GM23338 (cell line): ENCODE measurements around the gene SPRING1. TPM values are rescaled to one million over a fixed set of nuclear protein-coding genes. Genes with fewer than 3 reads are reported as not detected.

Experiments
- ATAC-seq: fragments of 200-7000 bp; cut with Tn5 transposase; 3 replicates; pipeline ENCODE4 v1.9.1; 2020
- DNase-seq: peaks from one replicate; pipeline ENCODE4 v3.0.0-alpha.2; 2015; ENCODE audit warnings: low spot score
- H2AFZ ChIP-seq: fragments of 200-600 bp; sonication (generic); 2 replicates; pipeline ENCODE4 v1.8.0; 2016; ENCODE audit warnings: antibody characterized with exemption, mild to moderate bottlenecking, moderate library complexity
- H3F3A ChIP-seq: fragments of 200-600 bp; sonication (generic); replicated peaks from 2 replicates; pipeline ENCODE4 v1.8.0; 2017; ENCODE audit warnings: antibody characterized with exemption, mixed run types, low read depth
- H3K27ac ChIP-seq: fragments of 200-600 bp; sonication (generic); 2 replicates; pipeline ENCODE4 v1.6.1; 2016; ENCODE audit warnings: low read depth
- H3K27me3 ChIP-seq: fragments of 200-600 bp; sonication (generic); 2 replicates; pipeline ENCODE4 v1.8.0; 2016; ENCODE audit warnings: mild to moderate bottlenecking, mixed run types, moderate library complexity; ENCODE audit not compliant: insufficient read depth
- H3K36me3 ChIP-seq: fragments of 200-600 bp; sonication (generic); 2 replicates; pipeline ENCODE4 v1.8.0; 2016; ENCODE audit warnings: mild to moderate bottlenecking; ENCODE audit not compliant: insufficient read depth
- H3K4me1 ChIP-seq: fragments of 200-600 bp; sonication (generic); 2 replicates; pipeline ENCODE4 v1.8.0; 2016; ENCODE audit warnings: mild to moderate bottlenecking, moderate library complexity; ENCODE audit not compliant: insufficient read depth
- H3K4me2 ChIP-seq: fragments of 200-600 bp; sonication (generic); 2 replicates; pipeline ENCODE4 v1.7.1; 2017; ENCODE audit warnings: mixed run types
- H3K4me3 ChIP-seq: fragments of 200-600 bp; sonication (generic); 2 replicates; pipeline ENCODE4 v1.6.1; 2016; ENCODE audit warnings: mixed run types
- H3K79me2 ChIP-seq: fragments of 200-600 bp; sonication (generic); replicated peaks from 2 replicates; pipeline ENCODE4 v1.8.0; 2017; ENCODE audit warnings: mild to moderate bottlenecking; ENCODE audit not compliant: insufficient read depth
- H3K9me2 ChIP-seq: fragments of 200-600 bp; sonication (generic); 2 replicates; pipeline ENCODE4 v1.8.0; 2017; ENCODE audit not compliant: insufficient read depth
- H4K20me1 ChIP-seq: fragments of 200-600 bp; sonication (generic); replicated peaks from 2 replicates; pipeline ENCODE4 v1.8.0; 2017; ENCODE audit warnings: mild to moderate bottlenecking; ENCODE audit not compliant: insufficient read depth
- H3K27ac Mint-ChIP-seq: 2 replicates; pipeline ENCODE4 v1.8.0; 2020; ENCODE audit warnings: inconsistent platforms, mild to moderate bottlenecking, moderate library complexity, mixed read lengths
- H3K27me3 Mint-ChIP-seq: 3 replicates; pipeline ENCODE4 v1.8.0; 2022; ENCODE audit warnings: low read depth, mild to moderate bottlenecking, moderate library complexity, mixed read lengths, inconsistent platforms; ENCODE audit not compliant: insufficient read depth, poor library complexity
- H3K36me3 Mint-ChIP-seq: 3 replicates; pipeline ENCODE4 v1.8.0; 2021; ENCODE audit warnings: low read depth, mild to moderate bottlenecking, inconsistent platforms, moderate library complexity, mixed read lengths
- H3K4me1 Mint-ChIP-seq: 3 replicates; pipeline ENCODE4 v1.8.0; 2020; ENCODE audit warnings: mild to moderate bottlenecking, inconsistent platforms, mixed read lengths
- H3K4me3 Mint-ChIP-seq: 3 replicates; pipeline ENCODE4 v1.8.0; 2021; ENCODE audit warnings: moderate library complexity, mild to moderate bottlenecking, inconsistent platforms, mixed read lengths
- H3K9me3 Mint-ChIP-seq: 3 replicates; pipeline ENCODE4 v1.8.0; 2020; ENCODE audit warnings: moderate library complexity, mild to moderate bottlenecking, inconsistent platforms, mixed read lengths
- CREB1 ChIP-seq: fragments of 250-450 bp; sonication (Bioruptor Pico); IDR thresholded peaks from 2 replicates; pipeline ENCODE4 v1.5.0; 2020; ENCODE audit warnings: low read depth, mild to moderate bottlenecking, moderate library complexity
- EZH2phosphoT487 ChIP-seq: fragments of 200-600 bp; sonication (generic); IDR thresholded peaks from one replicate; pipeline ENCODE4 v1.8.1; 2018; ENCODE audit warnings: antibody characterized with exemption; ENCODE audit not compliant: unreplicated experiment
- JUNB ChIP-seq: IDR thresholded peaks from one replicate; pipeline ENCODE4 v1.6.1; 2016; ENCODE audit warnings: antibody characterized with exemption; ENCODE audit not compliant: unreplicated experiment
- NANOG ChIP-seq: IDR thresholded peaks from 2 replicates; pipeline ENCODE4 v1.6.1; 2016; ENCODE audit warnings: antibody characterized with exemption, borderline replicate concordance
- POLR2AphosphoS5 ChIP-seq: IDR thresholded peaks from 2 replicates; pipeline ENCODE4 v1.6.1; 2016; ENCODE audit warnings: antibody characterized with exemption, low read depth
- ZNF114 ChIP-seq: fragments of 250-450 bp; sonication (Bioruptor Pico); IDR thresholded peaks from 2 replicates; pipeline ENCODE4 v1.5.0; 2020; ENCODE audit warnings: mild to moderate bottlenecking, moderate library complexity
- polyA plus RNA-seq: library from polyadenylated mRNA; unstranded; fragments of >200 nt; fragmentation: Nextera tagmentation; extraction: Ambion mirVana; gene quantifications from 2 replicates; pipeline ENCODE4 v1.2.1, GENCODE V29; 2016
- total RNA-seq: library from RNA; depleted of rRNA; stranded (reverse); fragments of >200 nt; shearing (Covaris generic); gene quantifications from 2 replicates; pipeline ENCODE4 v1.2.3, GENCODE V29; 2014
- TF ChIP-seq, protein P1 (sequence below): fragments of 250-450 bp; sonication (Bioruptor Pico); IDR thresholded peaks from 2 replicates; pipeline ENCODE4 v1.5.0; 2020; ENCODE audit warnings: mild to moderate bottlenecking, moderate library complexity
- TF ChIP-seq, protein P2 (sequence below): IDR thresholded peaks from one replicate; pipeline ENCODE4 v1.6.1; 2018; ENCODE audit warnings: antibody characterized with exemption; ENCODE audit not compliant: unreplicated experiment

Gene SPRING1
- total and polyA plus RNA-seq, 2 experiments from 2014 or later, result 8.2 to 57.1 TPM

GRCh38 chr12:116698554-116699075, 39.3 kb downstream of the SPRING1 start (continued):
- TF ChIP-seq, protein P1, sequence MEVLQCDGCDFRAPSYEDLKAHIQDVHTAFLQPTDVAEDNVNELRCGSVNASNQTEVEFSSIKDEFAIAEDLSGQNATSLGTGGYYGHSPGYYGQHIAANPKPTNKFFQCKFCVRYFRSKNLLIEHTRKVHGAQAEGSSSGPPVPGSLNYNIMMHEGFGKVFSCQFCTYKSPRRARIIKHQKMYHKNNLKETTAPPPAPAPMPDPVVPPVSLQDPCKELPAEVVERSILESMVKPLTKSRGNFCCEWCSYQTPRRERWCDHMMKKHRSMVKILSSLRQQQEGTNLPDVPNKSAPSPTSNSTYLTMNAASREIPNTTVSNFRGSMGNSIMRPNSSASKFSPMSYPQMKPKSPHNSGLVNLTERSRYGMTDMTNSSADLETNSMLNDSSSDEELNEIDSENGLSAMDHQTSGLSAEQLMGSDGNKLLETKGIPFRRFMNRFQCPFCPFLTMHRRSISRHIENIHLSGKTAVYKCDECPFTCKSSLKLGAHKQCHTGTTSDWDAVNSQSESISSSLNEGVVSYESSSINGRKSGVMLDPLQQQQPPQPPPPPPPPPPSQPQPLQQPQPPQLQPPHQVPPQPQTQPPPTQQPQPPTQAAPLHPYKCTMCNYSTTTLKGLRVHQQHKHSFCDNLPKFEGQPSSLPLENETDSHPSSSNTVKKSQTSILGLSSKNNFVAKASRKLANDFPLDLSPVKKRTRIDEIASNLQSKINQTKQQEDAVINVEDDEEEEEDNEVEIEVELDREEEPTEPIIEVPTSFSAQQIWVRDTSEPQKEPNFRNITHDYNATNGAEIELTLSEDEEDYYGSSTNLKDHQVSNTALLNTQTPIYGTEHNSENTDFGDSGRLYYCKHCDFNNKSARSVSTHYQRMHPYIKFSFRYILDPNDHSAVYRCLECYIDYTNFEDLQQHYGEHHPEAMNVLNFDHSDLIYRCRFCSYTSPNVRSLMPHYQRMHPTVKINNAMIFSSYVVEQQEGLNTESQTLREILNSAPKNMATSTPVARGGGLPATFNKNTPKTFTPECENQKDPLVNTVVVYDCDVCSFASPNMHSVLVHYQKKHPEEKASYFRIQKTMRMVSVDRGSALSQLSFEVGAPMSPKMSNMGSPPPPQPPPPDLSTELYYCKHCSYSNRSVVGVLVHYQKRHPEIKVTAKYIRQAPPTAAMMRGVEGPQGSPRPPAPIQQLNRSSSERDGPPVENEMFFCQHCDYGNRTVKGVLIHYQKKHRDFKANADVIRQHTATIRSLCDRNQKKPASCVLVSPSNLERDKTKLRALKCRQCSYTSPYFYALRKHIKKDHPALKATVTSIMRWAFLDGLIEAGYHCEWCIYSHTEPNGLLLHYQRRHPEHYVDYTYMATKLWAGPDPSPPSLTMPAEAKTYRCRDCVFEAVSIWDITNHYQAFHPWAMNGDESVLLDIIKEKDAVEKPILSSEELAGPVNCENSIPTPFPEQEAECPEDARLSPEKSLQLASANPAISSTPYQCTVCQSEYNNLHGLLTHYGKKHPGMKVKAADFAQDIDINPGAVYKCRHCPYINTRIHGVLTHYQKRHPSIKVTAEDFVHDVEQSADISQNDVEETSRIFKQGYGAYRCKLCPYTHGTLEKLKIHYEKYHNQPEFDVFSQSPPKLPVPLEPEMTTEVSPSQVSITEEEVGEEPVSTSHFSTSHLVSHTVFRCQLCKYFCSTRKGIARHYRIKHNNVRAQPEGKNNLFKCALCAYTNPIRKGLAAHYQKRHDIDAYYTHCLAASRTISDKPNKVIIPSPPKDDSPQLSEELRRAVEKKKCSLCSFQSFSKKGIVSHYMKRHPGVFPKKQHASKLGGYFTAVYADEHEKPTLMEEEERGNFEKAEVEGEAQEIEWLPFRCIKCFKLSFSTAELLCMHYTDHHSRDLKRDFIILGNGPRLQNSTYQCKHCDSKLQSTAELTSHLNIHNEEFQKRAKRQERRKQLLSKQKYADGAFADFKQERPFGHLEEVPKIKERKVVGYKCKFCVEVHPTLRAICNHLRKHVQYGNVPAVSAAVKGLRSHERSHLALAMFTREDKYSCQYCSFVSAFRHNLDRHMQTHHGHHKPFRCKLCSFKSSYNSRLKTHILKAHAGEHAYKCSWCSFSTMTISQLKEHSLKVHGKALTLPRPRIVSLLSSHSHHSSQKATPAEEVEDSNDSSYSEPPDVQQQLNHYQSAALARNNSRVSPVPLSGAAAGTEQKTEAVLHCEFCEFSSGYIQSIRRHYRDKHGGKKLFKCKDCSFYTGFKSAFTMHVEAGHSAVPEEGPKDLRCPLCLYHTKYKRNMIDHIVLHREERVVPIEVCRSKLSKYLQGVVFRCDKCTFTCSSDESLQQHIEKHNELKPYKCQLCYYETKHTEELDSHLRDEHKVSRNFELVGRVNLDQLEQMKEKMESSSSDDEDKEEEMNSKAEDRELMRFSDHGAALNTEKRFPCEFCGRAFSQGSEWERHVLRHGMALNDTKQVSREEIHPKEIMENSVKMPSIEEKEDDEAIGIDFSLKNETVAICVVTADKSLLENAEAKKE (CRISPR knock-in tag), result no peak
- no peak for TF ChIP-seq CREB1 (CRISPR knock-in tag)
- TF ChIP-seq ZNF114 (CRISPR knock-in tag), result no peak
- TF ChIP-seq, protein P2, sequence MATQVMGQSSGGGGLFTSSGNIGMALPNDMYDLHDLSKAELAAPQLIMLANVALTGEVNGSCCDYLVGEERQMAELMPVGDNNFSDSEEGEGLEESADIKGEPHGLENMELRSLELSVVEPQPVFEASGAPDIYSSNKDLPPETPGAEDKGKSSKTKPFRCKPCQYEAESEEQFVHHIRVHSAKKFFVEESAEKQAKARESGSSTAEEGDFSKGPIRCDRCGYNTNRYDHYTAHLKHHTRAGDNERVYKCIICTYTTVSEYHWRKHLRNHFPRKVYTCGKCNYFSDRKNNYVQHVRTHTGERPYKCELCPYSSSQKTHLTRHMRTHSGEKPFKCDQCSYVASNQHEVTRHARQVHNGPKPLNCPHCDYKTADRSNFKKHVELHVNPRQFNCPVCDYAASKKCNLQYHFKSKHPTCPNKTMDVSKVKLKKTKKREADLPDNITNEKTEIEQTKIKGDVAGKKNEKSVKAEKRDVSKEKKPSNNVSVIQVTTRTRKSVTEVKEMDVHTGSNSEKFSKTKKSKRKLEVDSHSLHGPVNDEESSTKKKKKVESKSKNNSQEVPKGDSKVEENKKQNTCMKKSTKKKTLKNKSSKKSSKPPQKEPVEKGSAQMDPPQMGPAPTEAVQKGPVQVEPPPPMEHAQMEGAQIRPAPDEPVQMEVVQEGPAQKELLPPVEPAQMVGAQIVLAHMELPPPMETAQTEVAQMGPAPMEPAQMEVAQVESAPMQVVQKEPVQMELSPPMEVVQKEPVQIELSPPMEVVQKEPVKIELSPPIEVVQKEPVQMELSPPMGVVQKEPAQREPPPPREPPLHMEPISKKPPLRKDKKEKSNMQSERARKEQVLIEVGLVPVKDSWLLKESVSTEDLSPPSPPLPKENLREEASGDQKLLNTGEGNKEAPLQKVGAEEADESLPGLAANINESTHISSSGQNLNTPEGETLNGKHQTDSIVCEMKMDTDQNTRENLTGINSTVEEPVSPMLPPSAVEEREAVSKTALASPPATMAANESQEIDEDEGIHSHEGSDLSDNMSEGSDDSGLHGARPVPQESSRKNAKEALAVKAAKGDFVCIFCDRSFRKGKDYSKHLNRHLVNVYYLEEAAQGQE, result no peak

- peaks cover 4% of the 10 kb centered on the region; the same call in 1 of the 3 replicates for H3K9me3 Mint-ChIP-seq
- H3K27me3 Mint-ChIP-seq, result peaks cover 22% of the 10 kb centered on the region
- H3F3A ChIP-seq, result no peaks in the 10 kb centered on the region; the same call in 1 of the 2 replicates
- no peak overlapping the region for H3K27ac ChIP-seq
- no peaks in the 10 kb centered on the region for H3K79me2 ChIP-seq
- H3K27ac Mint-ChIP-seq, result no peak overlapping the region
- no peaks in the 10 kb centered on the region for H3K36me3 Mint-ChIP-seq
- H3K9me2 ChIP-seq, result no peaks in the 10 kb centered on the region
- DNase-seq (no peak), ATAC-seq (no peak)
- peaks cover 15% of the 10 kb centered on the region for H3K4me1 ChIP-seq
- H4K20me1 ChIP-seq, result no peaks in the 10 kb centered on the region
- no peak overlapping the region for H3K4me3 ChIP-seq
- H3K4me1 Mint-ChIP-seq, result peaks cover 21% of the 10 kb centered on the region
- H2AFZ ChIP-seq, result no peak overlapping the region
- H3K27me3 ChIP-seq, result peaks cover 6% of the 10 kb centered on the region
- H3K36me3 ChIP-seq, result no peaks in the 10 kb centered on the region; the same call in 1 of the 2 replicates
- H3K4me2 ChIP-seq, result no peak overlapping the region
- H3K4me3 Mint-ChIP-seq, result no peak overlapping the region
- TF ChIP-seq NANOG, result no peak
- TF ChIP-seq CREB1 (CRISPR knock-in tag), result no peak
- TF ChIP-seq POLR2AphosphoS5, result no peak
- TF ChIP-seq, protein P2, result no peak
- no peak for TF ChIP-seq JUNB
- TF ChIP-seq EZH2phosphoT487, result no peak
These were observed 39.8 kb downstream of the SPRING1 start for GRCh38 chr12:116698116-116698515.
